SK-N-SH (cell line): ENCODE measurements around the gene MRM3. TPM values are rescaled to one million over a fixed set of nuclear protein-coding genes. Genes with fewer than 3 reads are reported as not detected.
"Not testable (repeated sequence)": the region's sequence is repeated elsewhere in the genome, so short reads cannot be mapped to it uniquely, and the experiment has no call there.

Experiments used
- CTCF ChIA-PET: fragments of 300-600, 350-600 bp; formaldehyde crosslinking; extraction: SDS; loops from one replicate; lab custom pipeline; 2021; lab: Yijun Ruan, JAX
- POLR2A ChIA-PET: fragments of 350-600 bp; sonication (Branson Sonifier 250); formaldehyde crosslinking; extraction: SDS; loops from one replicate; lab custom pipeline; 2020; ENCODE audit warnings: antibody characterized with exemption, inconsistent platforms; lab: Yijun Ruan, JAX
- DNase-seq: peaks from one replicate; pipeline ENCODE4 v3.0.0; 2012
- H2AFZ ChIP-seq: fragments of 200-600 bp; sonication (generic); 2 replicates; pipeline ENCODE4 v1.8.1; 2016; ENCODE audit warnings: antibody characterized with exemption, mild to moderate bottlenecking, low read depth
- H3F3A ChIP-seq: fragments of 200-600 bp; sonication (generic); replicated peaks from 2 replicates; pipeline ENCODE3; 2016; ENCODE audit warnings: antibody characterized with exemption, mild to moderate bottlenecking; ENCODE audit not compliant: insufficient read depth
- H3K27ac ChIP-seq, 2 experiments: fragments of 200-500 bp in 1 of 2; fragments of 200-600 bp in 1 of 2; sonication (Bioruptor generic) in 1 of 2; sonication (generic), shearing (Covaris generic) in 1 of 2; 2 replicates each; pipeline versions ENCODE4 v1.5.1 to v1.6.1; 2014 to 2016; ENCODE audit warnings: low read depth in 2 of 2, inconsistent platforms in 1 of 2, low read length in 1 of 2, mild to moderate bottlenecking in 1 of 2, mixed read lengths in 1 of 2
- H3K27me3 ChIP-seq: fragments of 200-600 bp; sonication (generic), shearing (Covaris generic); 2 replicates; pipeline ENCODE4 v1.6.1; 2016; ENCODE audit warnings: mixed run types; ENCODE audit not compliant: insufficient read depth
- H3K36me3 ChIP-seq, 2 experiments: fragments of 200-500 bp in 1 of 2; fragments of 200-600 bp in 1 of 2; sonication (Bioruptor generic) in 1 of 2; sonication (generic) in 1 of 2; replicated peaks in 1 of 2; 2 replicates each; pipeline versions ENCODE3 to v1.5.1; 2014 to 2016; ENCODE audit warnings: low read length in 1 of 2, mild to moderate bottlenecking in 1 of 2; ENCODE audit not compliant: insufficient read depth in 2 of 2, control insufficient read depth in 1 of 2
- H3K4me1 ChIP-seq, 2 experiments: fragments of 200-500 bp in 1 of 2; fragments of 200-600 bp in 1 of 2; sonication (Bioruptor generic) in 1 of 2; sonication (generic), shearing (Covaris generic) in 1 of 2; 2 replicates each; pipeline versions ENCODE4 v1.5.1 to v1.6.1; 2014 to 2016; ENCODE audit warnings: low read depth in 1 of 2, low read length in 1 of 2, mixed run types in 1 of 2; ENCODE audit not compliant: insufficient read depth in 2 of 2, control insufficient read depth in 1 of 2
- H3K4me2 ChIP-seq: fragments of 200-600 bp; sonication (generic), shearing (Covaris generic); 2 replicates; pipeline ENCODE4 v1.6.1; 2017; ENCODE audit warnings: mixed run types
- H3K4me3 ChIP-seq, 2 experiments: fragments of 200-500 bp in 1 of 2; fragments of 200-600 bp in 1 of 2; sonication (Bioruptor generic) in 1 of 2; sonication (generic), shearing (Covaris generic) in 1 of 2; 2 replicates each; pipeline versions ENCODE4 v1.5.1 to v1.8.1; 2014 to 2016; ENCODE audit warnings: low read depth in 2 of 2, inconsistent platforms in 1 of 2, low read length in 1 of 2, mild to moderate bottlenecking in 1 of 2, mixed read lengths in 1 of 2, moderate library complexity in 1 of 2
- H3K79me2 ChIP-seq: fragments of 200-600 bp; sonication (generic); 2 replicates; pipeline ENCODE4 v1.8.1; 2017; ENCODE audit warnings: mild to moderate bottlenecking; ENCODE audit not compliant: insufficient read depth
- H3K9ac ChIP-seq: fragments of 200-600 bp; sonication (generic); 2 replicates; pipeline ENCODE4 v1.6.1; 2017; ENCODE audit warnings: mixed run types
- H3K9me2 ChIP-seq: fragments of 200-600 bp; sonication (generic); 2 replicates; pipeline ENCODE4 v1.6.1; 2017; ENCODE audit warnings: mixed run types
- H3K9me3 ChIP-seq: fragments of 200-600 bp; sonication (generic); 2 replicates; pipeline ENCODE4 v1.6.1; 2017; ENCODE audit warnings: mixed run types, mild to moderate bottlenecking, moderate library complexity
- H4K20me1 ChIP-seq: fragments of 200-600 bp; sonication (generic); 2 replicates; pipeline ENCODE4 v1.6.1; 2017; ENCODE audit warnings: mild to moderate bottlenecking, mixed run types; ENCODE audit not compliant: insufficient read depth
- REST ChIP-seq: IDR thresholded peaks from 2 replicates; pipeline ENCODE4 v1.6.1; 2012; ENCODE audit warnings: mild to moderate bottlenecking, low read depth, low read length, moderate library complexity
- TCF12 ChIP-seq: IDR thresholded peaks from 2 replicates; pipeline ENCODE4 v1.4.0; 2012
- WGBS: methylation state at CpG from one replicate; pipeline ENCODE4 v1.1.6; 2017; ENCODE audit warnings: low lambda C conversion rate; 5-methylcytosine and 5-hydroxymethylcytosine counted together
- polyA plus RNA-seq, 3 experiments: library from polyadenylated mRNA; depleted of rRNA; stranded (reverse); fragments of >200 nt; gene quantifications; 2 replicates each; pipeline ENCODE4 v1.2.3, GENCODE V29; 2012
- TF ChIP-seq, protein P1 (sequence below): fragments of 150-350 bp; IDR thresholded peaks from 2 replicates; pipeline ENCODE4 v1.6.1; 2016; ENCODE audit warnings: mild to moderate bottlenecking, low read depth, low read length

Gene MRM3
- polyA plus RNA-seq, 1 of the 3 experiments (the other 2 are of a cell fraction) = 16.4 TPM

GRCh38 chr17:753418-753817, 28.7 kb upstream of the MRM3 start (continued):
- TF ChIP-seq REST (no peak), TCF12 (no peak)
- TF ChIP-seq, protein P1, sequence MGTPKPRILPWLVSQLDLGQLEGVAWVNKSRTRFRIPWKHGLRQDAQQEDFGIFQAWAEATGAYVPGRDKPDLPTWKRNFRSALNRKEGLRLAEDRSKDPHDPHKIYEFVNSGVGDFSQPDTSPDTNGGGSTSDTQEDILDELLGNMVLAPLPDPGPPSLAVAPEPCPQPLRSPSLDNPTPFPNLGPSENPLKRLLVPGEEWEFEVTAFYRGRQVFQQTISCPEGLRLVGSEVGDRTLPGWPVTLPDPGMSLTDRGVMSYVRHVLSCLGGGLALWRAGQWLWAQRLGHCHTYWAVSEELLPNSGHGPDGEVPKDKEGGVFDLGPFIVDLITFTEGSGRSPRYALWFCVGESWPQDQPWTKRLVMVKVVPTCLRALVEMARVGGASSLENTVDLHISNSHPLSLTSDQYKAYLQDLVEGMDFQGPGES = no peak
- TF ChIP-seq, all 33 proteins: peak for 0

DNA sequence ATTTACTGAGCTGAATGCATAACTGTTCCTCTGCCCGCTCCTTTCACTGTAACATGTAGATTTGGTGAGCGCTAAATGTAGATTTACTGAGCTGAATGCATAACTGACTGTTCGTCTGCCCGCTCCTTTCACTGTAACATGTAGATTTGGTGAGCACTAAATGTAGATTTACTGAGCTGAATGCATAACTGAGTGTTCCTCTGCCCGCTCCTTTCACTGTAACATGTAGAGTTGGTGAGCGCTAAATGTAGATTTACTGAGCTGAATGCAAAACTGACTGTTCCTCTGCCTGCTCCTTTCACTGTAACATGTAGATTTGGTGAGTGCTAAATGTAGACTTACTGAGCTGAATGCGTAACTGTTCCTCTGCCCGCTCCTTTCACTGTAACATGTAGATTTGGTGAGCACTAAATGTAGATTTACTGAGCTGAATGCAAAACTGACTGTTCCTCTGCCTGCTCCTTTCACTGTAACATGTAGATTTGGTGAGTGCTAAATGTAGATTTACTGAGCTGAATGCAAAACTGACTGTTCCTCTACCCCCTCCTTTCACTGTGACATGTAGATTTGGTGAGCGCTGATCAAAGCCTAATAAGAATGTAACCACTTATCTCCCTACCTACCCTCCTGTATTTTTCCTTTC, 26.7 kb upstream of the MRM3 start:
- H2AFZ ChIP-seq, DNase-seq, H4K20me1 ChIP-seq, H3K4me2 ChIP-seq, H3K9ac ChIP-seq, H3K27ac ChIP-seq, H3K9me3 ChIP-seq, H3K9me2 ChIP-seq, H3K27me3 ChIP-seq, H3K4me3 ChIP-seq: not testable (repeated sequence)
- WGBS = 96% methylated on average over 9 of the region's 9 CpGs
- H3K36me3 ChIP-seq = peaks cover 27 to 36% of the 10 kb centered on the region in 2 experiments
- peaks cover 2 to 16% of the 10 kb centered on the region in 2 experiments; a peak in 2 of 4 replicates for H3K4me1 ChIP-seq
- POLR2A ChIA-PET = interaction anchor here (0.7 kb wide), 1 partner anchor 82 kb away, joined by 3 read pairs; no protein-coding TSS in a partner anchor
- CTCF ChIA-PET = interaction anchor here (0.8 to 1.0 kb wide), 2 partner anchors 8 to 343 kb away, joined by 3 to 5 read pairs; no protein-coding TSS in a partner anchor
- H3F3A ChIP-seq = peaks cover 25% of the 10 kb centered on the region
- peaks cover 14% of the 10 kb centered on the region; the same call in 1 of the 2 replicates for H3K79me2 ChIP-seq

GRCh38 chr17:756010-756567, 26.1 kb upstream of the MRM3 start:
- CTCF ChIA-PET = not testable (repeated sequence)
- POLR2A ChIA-PET = interaction anchor here (0.7 kb wide), 1 partner anchor 81 kb away, joined by 3 read pairs; no protein-coding TSS in a partner anchor

More at GRCh38 chr17:756010-756567, 26.1 kb upstream of the MRM3 start:
- H4K20me1 ChIP-seq, H3K4me3 ChIP-seq, H3K4me1 ChIP-seq, H3K4me2 ChIP-seq, H3K9me3 ChIP-seq, H2AFZ ChIP-seq, DNase-seq, H3K9me2 ChIP-seq, H3K79me2 ChIP-seq, H3K27me3 ChIP-seq, H3K9ac ChIP-seq, H3K27ac ChIP-seq: not testable (repeated sequence)
- H3F3A ChIP-seq = peaks cover 25% of the 10 kb centered on the region
- H3K36me3 ChIP-seq = peaks cover 34 to 43% of the 10 kb centered on the region in 2 experiments
- WGBS = 91% methylated on average over 15 of the region's 15 CpGs
